DND-41 (cell line): Measurements from ENCODE around the gene MCEE.

Source experiments
- ATAC-seq: fragments of 200-7000 bp; cut with Tn5 transposase; 3 replicates; pipeline ENCODE4 v1.9.1; 2021; ENCODE audit warnings: low read depth; ENCODE audit not compliant: insufficient read depth
- DNase-seq: peaks from one replicate; pipeline ENCODE4 v3.0.0-alpha.2; 2020
- H2AFZ ChIP-seq: 2 replicates; pipeline ENCODE4 v1.6.0; 2012; ENCODE audit warnings: low read depth, low read length
- H3K27ac ChIP-seq: 2 replicates; pipeline ENCODE4 v1.5.1; 2012; ENCODE audit warnings: low read length, inconsistent platforms
- H3K27me3 ChIP-seq: fragments of 200-600 bp; sonication (generic); 2 replicates; pipeline ENCODE4 v1.6.0; 2012; ENCODE audit warnings: low read length, mild to moderate bottlenecking, inconsistent platforms; ENCODE audit not compliant: insufficient read depth, poor library complexity
- H3K36me3 ChIP-seq: 2 replicates; pipeline ENCODE4 v1.5.1; 2012; ENCODE audit warnings: low read length, inconsistent platforms; ENCODE audit not compliant: insufficient read depth
- H3K4me1 ChIP-seq: 2 replicates; pipeline ENCODE4 v1.5.1; 2012; ENCODE audit warnings: mild to moderate bottlenecking, low read length; ENCODE audit not compliant: insufficient read depth
- H3K4me2 ChIP-seq: 2 replicates; pipeline ENCODE4 v1.6.0; 2012; ENCODE audit warnings: mild to moderate bottlenecking, moderate library complexity, low read length, inconsistent platforms; ENCODE audit not compliant: insufficient read depth
- H3K4me3 ChIP-seq, 2 experiments: fragments of 200-600 bp in 1 of 2; shearing (Covaris generic) in 1 of 2; 2 replicates each; pipeline ENCODE4 v1.5.1; 2012 to 2016; ENCODE audit warnings: inconsistent platforms in 2 of 2, low read length in 2 of 2, mild to moderate bottlenecking in 2 of 2, low read depth in 1 of 2, moderate library complexity in 1 of 2
- H3K79me2 ChIP-seq: 2 replicates; pipeline ENCODE4 v1.6.0; 2012; ENCODE audit warnings: low read length, inconsistent platforms; ENCODE audit not compliant: insufficient read depth
- H3K9ac ChIP-seq: 2 replicates; pipeline ENCODE4 v1.6.0; 2012; ENCODE audit warnings: low read depth, mild to moderate bottlenecking, inconsistent platforms, low read length, moderate library complexity
- H3K9me3 ChIP-seq: 2 replicates; pipeline ENCODE4 v1.5.1; 2012; ENCODE audit warnings: low read length, moderate library complexity, mild to moderate bottlenecking, inconsistent platforms; ENCODE audit not compliant: insufficient read depth, severe bottlenecking
- H4K20me1 ChIP-seq: 2 replicates; pipeline ENCODE4 v1.6.0; 2012; ENCODE audit warnings: low read length; ENCODE audit not compliant: insufficient read depth
- EZH2 ChIP-seq: IDR thresholded peaks from 3 replicates; pipeline ENCODE4 v1.6.1; 2012; ENCODE audit warnings: borderline replicate concordance, low read depth, mild to moderate bottlenecking, moderate library complexity, low read length, inconsistent platforms; ENCODE audit not compliant: severe bottlenecking
- TF ChIP-seq, protein P1 (sequence below): IDR thresholded peaks from 2 replicates; pipeline ENCODE4 v1.5.1; 2012; ENCODE audit warnings: borderline replicate concordance, low read length, moderate library complexity, mild to moderate bottlenecking; ENCODE audit not compliant: poor library complexity, severe bottlenecking; ENCODE audit errors: extremely low read depth

Gene MCEE

DNA sequence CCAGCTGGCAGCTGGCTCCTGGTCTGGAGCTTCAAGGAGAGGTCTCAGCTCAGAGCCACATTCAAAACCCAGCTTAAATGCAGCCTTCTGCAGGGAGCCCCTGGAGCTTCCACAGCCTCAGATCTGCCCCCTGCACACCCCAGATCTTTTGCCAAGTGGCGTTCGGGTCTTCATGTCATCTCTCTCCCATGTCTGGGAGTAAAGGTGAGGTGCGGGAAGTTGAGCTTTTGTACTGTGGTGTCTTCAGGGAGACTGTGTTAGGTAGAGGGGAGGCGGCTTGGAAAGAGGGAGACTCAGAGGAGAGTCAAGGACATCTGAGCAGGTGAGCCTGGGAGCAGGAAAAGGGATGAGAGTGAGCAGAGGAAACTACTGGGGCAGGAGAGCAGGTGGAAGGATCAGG, 25.8 kb upstream of the MCEE start:
- no peak overlapping the region for H3K4me3 ChIP-seq
- no peaks in the 10 kb centered on the region for H3K9me3 ChIP-seq
- H3K4me1 ChIP-seq = no peaks in the 10 kb centered on the region
- TF ChIP-seq, protein P1, sequence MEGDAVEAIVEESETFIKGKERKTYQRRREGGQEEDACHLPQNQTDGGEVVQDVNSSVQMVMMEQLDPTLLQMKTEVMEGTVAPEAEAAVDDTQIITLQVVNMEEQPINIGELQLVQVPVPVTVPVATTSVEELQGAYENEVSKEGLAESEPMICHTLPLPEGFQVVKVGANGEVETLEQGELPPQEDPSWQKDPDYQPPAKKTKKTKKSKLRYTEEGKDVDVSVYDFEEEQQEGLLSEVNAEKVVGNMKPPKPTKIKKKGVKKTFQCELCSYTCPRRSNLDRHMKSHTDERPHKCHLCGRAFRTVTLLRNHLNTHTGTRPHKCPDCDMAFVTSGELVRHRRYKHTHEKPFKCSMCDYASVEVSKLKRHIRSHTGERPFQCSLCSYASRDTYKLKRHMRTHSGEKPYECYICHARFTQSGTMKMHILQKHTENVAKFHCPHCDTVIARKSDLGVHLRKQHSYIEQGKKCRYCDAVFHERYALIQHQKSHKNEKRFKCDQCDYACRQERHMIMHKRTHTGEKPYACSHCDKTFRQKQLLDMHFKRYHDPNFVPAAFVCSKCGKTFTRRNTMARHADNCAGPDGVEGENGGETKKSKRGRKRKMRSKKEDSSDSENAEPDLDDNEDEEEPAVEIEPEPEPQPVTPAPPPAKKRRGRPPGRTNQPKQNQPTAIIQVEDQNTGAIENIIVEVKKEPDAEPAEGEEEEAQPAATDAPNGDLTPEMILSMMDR = no peak
- no peak for TF ChIP-seq EZH2
- no peak overlapping the region for H3K4me2 ChIP-seq
- H3K36me3 ChIP-seq = 0 out of 2 replicates have a peak, but pooled peaks cover under 1% of the 10 kb centered on the region
- H3K27ac ChIP-seq = no peak overlapping the region
- peaks cover 4% of the 10 kb centered on the region for H3K27me3 ChIP-seq
- H4K20me1 ChIP-seq = no peaks in the 10 kb centered on the region; the same call in 1 of the 2 replicates
- no peak for DNase-seq
- H3K79me2 ChIP-seq = no peaks in the 10 kb centered on the region
- H2AFZ ChIP-seq = no peak overlapping the region
- no peak overlapping the region for H3K9ac ChIP-seq
- no peak for ATAC-seq

DNA sequence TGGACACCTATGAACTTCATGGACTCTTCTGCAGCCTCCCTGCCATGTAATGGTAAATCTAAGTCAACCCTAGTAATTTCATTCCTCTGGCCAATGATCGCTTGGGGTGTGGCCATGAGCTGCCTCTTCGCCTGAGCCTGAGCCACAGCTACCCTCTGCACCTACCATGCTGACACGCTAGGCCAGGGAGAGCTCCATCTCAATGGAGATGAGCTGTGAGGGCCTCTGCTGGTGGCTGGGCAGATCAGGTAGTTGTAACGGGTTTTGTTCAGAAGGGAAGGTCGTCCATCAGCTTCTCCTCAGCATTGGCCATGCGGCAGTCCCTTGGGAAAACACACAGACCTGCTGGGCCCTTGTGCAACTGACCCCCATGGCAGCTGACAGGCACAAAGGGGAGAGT, 24.8 kb upstream of the MCEE start:
- Histone ChIP-seq H3K4me2 (no peak overlapping the region), H3K4me1 (no peaks in the 10 kb centered on the region), H3K27me3 (peaks cover 4% of the 10 kb centered on the region), H3K9ac (no peak overlapping the region), H3K79me2 (no peaks in the 10 kb centered on the region), H3K36me3 (peaks cover 11% of the 10 kb centered on the region), H3K9me3 (no peaks in the 10 kb centered on the region), H3K27ac (no peak overlapping the region), H3K4me3 (no peak overlapping the region), H4K20me1 (no peaks in the 10 kb centered on the region; the same call in 1 of the 2 replicates), H2AFZ (no peak overlapping the region)
- no peak for TF ChIP-seq EZH2
- TF ChIP-seq, protein P1 = no peak
- DNase-seq (no peak), ATAC-seq (no peak)

DNA sequence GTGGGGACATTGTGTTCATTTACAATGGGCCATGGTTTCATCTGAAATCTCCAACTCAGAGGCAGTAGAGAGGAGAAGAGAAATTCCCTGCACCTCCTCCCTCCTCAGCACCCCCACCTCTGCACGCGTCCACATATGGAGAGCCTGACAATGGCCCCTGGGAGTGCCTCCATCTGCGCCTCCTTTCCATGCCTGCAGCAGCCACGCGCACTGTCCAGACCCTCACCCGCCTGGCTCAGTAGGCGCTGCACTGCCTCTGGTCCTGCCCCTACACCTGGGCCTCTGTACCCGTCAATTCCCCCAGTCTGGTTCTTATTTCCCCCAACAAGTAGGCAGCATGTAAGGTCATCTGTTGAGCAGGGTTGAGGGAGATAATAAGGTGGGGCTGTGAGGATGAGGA, 24.2 kb upstream of the MCEE start:
- no peak for ATAC-seq
- DNase-seq = no peak
- no peaks in the 10 kb centered on the region for H3K4me1 ChIP-seq
- peaks cover 16% of the 10 kb centered on the region for H3K36me3 ChIP-seq
- H3K79me2 ChIP-seq = no peaks in the 10 kb centered on the region
- no peaks in the 10 kb centered on the region; the same call in 1 of the 2 replicates for H4K20me1 ChIP-seq
- H3K4me3 ChIP-seq = no peak overlapping the region
- no peak overlapping the region for H3K9ac ChIP-seq
- H3K4me2 ChIP-seq = no peak overlapping the region
- TF ChIP-seq, protein P1 = no peak
- TF ChIP-seq EZH2 = no peak
- no peak overlapping the region for H2AFZ ChIP-seq
- H3K27ac ChIP-seq = no peak overlapping the region
- H3K9me3 ChIP-seq = no peaks in the 10 kb centered on the region
- peaks cover 4% of the 10 kb centered on the region for H3K27me3 ChIP-seq
